Fibroblast of peridontal ligament (primary cell): Measurements from ENCODE around the gene TFB1M.

Source experiments
- DNase-seq: peaks from one replicate; pipeline ENCODE4 v3.0.0-alpha.2; 2010; ENCODE audit errors: extremely low read depth

The TFB1M gene

GRCh38 chr6:155301867-155302266 lies 12.4 kb downstream of the TFB1M start:
- peak; percentile 87 for DNase-seq

DNA sequence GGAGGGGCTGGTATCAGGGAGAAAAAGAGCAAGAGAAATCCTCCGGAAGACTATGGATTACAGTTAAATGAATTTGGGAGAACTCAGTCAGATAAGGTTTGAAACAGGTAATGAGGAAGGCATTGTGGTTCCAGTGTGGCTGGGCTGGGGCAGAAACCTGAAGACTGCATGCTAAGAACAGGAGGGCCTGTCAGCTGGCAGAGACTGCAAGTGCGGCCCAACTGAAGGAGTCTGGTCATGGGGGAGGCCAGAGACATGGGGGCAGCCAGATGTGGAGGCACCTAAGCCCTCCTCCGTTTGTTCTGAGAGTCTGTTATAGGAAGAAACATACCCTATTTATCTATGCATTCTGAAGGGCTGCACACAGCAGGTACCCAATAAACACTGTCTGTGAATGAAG lies 16.6 kb downstream of the TFB1M start:
- no peak for DNase-seq

GRCh38 chr6:155292711-155293110 lies 21.6 kb downstream of the TFB1M start:
- no peak for DNase-seq

DNA sequence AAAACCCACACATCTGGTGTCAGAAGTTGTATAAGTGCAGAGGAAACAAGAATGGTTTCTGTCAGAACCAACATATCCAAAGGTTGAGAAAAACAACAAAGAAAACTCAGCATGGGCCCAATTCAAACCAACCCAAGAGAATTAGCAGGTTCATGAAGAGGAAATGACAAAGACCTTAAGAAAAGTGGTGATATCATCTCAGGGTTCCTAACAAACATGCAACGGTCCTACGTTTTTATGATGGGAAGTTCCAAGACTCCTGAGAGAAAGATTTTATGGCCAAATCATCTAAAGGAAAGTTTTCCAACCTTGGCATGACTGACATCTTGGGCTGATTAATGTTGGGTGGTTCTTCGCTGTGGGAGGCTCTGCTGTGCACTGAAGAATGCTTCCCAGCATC lies 23.0 kb downstream of the TFB1M start:
- DNase-seq = no peak

GRCh38 chr6:155290491-155290890 lies 23.8 kb downstream of the TFB1M start:
- no peak for DNase-seq

GRCh38 chr6:155287762-155288161 lies 26.5 kb downstream of the TFB1M start:
- DNase-seq = no peak

DNA sequence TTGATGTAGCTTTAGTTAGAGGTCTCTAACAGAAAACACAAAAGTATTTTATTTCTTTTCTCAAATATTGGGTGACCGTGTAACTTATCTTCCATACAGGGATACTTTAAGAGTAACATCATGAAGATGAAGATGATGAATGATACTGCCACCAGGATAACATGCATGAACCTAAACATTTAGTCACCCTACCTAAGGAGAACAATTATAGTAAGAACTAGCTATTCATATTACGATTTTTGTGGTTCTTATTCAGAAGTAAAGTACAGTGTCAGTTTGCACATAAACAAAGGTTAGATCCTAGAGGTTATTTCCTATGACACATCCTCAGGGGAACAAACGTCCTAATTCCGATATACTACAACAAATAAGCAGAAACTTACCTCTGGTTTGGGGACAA lies 29.5 kb downstream of the TFB1M start:
- DNase-seq = no peak

GRCh38 chr6:155278319-155279049 lies 35.8 kb downstream of the TFB1M start:
- DNase-seq = no peak

- no peak for DNase-seq
Measured at GRCh38 chr6:155276638-155277037, 37.6 kb downstream of the TFB1M start.

- DNase-seq = no peak
Measured at GRCh38 chr6:155275808-155276480, 38.3 kb downstream of the TFB1M start.

- DNase-seq = peak; percentile 64
Measured at GRCh38 chr6:155274533-155274932, 39.8 kb downstream of the TFB1M start.

- peak; percentile 75 for DNase-seq
Measured at GRCh38 chr6:155274106-155274505, 40.2 kb downstream of the TFB1M start.

DNA sequence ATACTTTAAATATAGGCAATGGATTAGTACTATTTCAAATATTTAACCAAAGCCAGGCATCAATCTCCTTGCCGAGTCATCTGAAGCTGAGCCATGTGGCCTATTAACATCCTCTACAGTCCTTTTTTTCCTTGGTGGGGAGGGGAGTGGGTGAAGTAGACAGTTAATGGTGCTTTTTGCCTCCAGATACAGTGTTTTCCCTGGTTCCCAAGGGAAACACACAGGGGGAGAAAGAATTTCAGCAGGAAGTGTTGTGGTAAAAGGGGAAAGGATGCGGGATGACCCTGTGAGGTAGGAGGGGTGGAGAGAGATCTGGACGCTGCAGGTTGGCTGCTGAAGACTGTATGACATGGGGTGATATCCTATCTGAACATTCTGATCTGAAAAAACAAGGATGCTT lies 40.9 kb downstream of the TFB1M start:
- DNase-seq = peak; percentile 79

DNA sequence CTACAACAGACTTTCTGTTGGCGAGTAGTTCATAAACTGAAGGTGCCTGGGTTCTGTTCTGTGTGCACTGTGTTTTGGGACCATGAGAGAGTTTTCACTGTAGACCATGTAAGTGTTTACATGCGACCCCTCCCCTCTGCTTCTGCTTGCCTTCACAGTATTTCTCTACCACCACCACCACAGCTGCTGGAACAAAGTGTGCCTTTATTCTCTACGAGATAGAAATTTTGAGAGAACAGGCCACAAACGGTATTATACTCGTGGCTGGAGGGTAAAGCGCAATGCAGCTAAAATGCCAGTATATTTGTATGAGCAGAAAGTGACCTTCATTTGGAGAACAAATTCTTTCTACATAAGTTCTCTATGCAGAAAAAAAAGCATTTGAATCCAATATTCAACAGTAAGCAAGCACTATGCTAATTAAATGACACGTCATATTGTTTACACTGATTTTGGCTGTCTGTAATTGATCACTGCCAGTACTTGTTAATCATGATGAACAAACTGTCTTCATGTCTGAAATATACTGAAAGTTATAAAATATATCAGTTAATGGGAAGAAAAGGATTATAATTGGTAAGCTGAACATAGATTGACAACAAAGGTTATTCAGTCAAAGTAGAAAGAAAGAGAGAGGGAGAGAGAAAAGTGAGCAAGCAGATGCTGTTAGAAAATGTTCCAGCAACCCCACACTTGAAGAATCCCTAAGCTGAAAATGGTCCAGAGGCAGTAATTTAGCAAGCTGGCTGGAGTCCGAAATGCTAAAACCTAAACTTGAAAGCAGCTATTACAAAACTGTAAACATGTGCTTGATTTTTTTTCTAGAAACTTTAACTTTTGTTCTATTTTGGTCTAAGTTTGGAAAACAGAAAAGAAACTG lies 41.7 kb downstream of the TFB1M start:
- DNase-seq = peak; percentile 85

DNA sequence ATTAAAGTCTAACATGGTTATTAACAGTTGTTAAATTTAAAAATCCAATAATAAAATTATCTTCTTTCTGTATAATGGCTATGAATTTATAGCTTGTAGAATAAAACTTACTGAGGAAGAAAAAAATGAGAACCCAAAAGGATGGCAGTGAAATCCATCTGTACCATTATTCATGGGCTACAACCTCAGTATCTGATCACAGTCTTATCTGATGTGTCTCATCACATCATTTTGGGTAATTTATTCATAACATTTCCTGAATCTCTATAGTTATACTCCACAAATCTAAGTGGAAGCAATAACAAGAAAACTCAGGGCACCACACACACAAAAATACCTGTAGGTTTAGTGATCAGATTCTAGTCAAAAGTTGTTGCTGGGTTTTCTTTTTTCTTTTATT lies 43.1 kb downstream of the TFB1M start:
- DNase-seq = no peak

GRCh38 chr6:155270561-155271091 lies 43.7 kb downstream of the TFB1M start:
- no peak for DNase-seq

DNA sequence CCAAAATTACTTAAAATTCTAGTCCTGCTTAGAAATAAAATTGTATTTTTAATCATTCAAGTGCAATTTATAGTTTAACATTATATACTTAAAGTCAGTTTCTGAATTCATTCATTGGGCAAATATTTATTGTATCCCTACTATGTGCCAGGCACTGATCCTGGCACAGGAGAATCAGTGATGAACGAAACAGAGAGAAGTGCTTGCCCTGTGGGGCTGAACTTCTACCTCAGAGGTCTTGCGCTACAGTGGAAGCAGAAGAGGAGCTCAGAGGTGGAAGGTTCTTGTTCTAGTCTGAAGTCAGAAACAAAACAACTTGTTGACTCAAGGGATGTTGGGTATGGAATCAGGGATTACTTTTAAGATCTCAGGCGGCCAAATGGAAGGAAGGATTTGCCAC lies 44.5 kb downstream of the TFB1M start:
- no peak for DNase-seq

GRCh38 chr6:155268088-155268867 lies 46.0 kb downstream of the TFB1M start:
- peak; percentile 80 for DNase-seq

DNA sequence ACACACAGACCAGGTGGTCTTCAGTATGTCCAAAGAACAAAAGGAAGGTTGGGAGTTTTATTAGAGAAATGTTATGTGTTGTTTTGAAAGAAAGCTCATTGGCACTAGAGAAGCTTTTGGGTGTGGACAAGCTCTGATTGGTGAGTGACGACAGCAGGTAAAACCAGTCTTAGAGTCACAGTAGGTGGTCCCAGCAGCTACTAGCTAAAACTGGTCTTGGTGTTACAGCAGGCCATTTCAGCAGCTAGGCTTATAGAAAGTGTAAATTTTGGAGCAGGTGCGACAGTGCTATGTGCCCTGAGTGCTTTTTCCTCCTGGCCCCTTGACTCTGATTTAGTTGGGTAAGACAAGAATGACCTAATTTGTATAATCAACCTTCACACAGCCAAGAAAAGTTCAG lies 46.9 kb downstream of the TFB1M start:
- no peak for DNase-seq

DNA sequence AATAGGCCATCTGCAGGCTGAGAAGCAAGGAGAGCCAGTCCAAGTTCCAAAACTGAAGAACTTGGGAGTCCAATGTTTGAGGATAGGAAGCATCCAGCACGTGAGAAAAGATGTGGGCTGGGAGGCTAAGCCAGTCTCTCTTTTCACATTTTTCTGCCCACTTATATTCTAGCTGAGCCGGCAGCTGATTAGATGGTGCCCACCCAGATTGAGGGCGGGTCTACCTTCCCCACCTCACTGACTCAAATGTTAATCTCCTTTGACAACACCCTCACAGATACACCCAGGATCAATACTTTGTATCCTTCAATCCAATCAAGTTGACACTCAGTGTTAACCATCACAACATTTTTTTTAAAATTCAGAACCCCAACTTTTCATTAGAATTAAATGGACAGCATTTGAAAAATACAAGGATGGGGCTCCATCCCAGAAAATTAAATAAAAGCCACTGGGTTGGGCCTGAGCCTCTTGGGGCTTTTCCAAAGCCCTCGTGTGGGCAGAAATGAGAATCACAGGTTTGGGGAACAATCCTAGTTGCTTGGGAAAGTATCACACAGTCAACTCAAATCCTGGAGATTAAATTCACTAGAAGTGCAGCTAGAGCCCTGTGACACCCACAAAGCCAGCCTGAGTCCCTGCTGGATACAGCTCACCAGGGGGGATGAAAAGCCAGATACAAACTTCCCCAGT lies 48.3 kb downstream of the TFB1M start:
- no peak for DNase-seq
